ENCODE measurements around the gene MEX3A. TPM values are rescaled to one million over a fixed set of nuclear protein-coding genes. Genes with fewer than 3 reads are reported as not detected.

MEX3A gene
- total and polyA plus RNA-seq, 2 of the 8 experiments (the other 6 are each of a cell fraction or from before 2014, with no cell fraction given) = 34.1 to 52.4 TPM

- no peak overlapping the region for H2AFZ ChIP-seq (ENCODE audit: low read length)
- POLR2A ChIA-PET (ENCODE audit: partially characterized antibody) = interaction anchor here (0.6 to 7.3 kb wide), 15 partner anchors 7 to 162 kb away, joined by 3 to 37 read pairs (median 4); partner anchors contain the start of genes LAMTOR2, SSR2 and UBQLN4
- no peak for TF ChIP-seq SIRT6 (IDR thresholded peaks at IDR 0.05; ENCODE audit: low read length)
Observed at GRCh38 chr1:156065871-156066270, 16.4 kb downstream of the MEX3A start.

More at GRCh38 chr1:156065871-156066270, 16.4 kb downstream of the MEX3A start:
- Histone ChIP-seq H4K20me1 (replicated peaks in 1 of 2; ENCODE audit: control insufficient read depth in 1 of 2, insufficient read depth in 2 of 2, low read length in 2 of 2) (peaks cover 3 to 12% of the 10 kb centered on the region in 2 experiments), H3K36me3 (ENCODE audit: control insufficient read depth in 2 of 4, insufficient read depth in 4 of 4, low read length in 3 of 4) (0 out of 8 replicates have a peak, but pooled peaks cover 0 to 2% (median 0%) of the 10 kb centered on the region in 4 experiments), H3K18ac (ENCODE audit: extremely low read depth, low read length) (no peak overlapping the region), H3K4ac (replicated peaks; ENCODE audit: insufficient read length, low read depth, low read length) (no peak overlapping the region), H3K14ac (ENCODE audit: insufficient read length) (no peak overlapping the region), H3K27me3 (replicated peaks in 1 of 4; ENCODE audit: control insufficient read depth in 3 of 4, extremely low read depth in 1 of 4, insufficient read depth in 3 of 4, low read length in 3 of 4) (no peaks in the 10 kb centered on the region), H4K91ac (replicated peaks; ENCODE audit: insufficient read length, low read length) (no peak overlapping the region), H2BK12ac (ENCODE audit: low read depth, low read length) (no peak overlapping the region; the same call in 1 of the 2 replicates), H3K23ac (ENCODE audit: insufficient read length) (no peak overlapping the region), H3K27ac (ENCODE audit: low read depth, low read length) (no peak overlapping the region), H2BK20ac (ENCODE audit: low read length) (no peak overlapping the region), H4K8ac (ENCODE audit: extremely low read depth, insufficient read depth, low read length) (no peak overlapping the region), H3K4me1 (replicated peaks in 1 of 4; ENCODE audit: control insufficient read depth in 3 of 4, insufficient read depth in 4 of 4, low read length in 3 of 4) (peaks cover 0 to 22% (median 13%) of the 10 kb centered on the region in 4 experiments; a peak in 6 of 7 replicates), H3K4me3 (ENCODE audit: extremely low read depth in 1 of 4, insufficient read depth in 2 of 4, low read depth in 3 of 4, low read length in 4 of 4) (no peak overlapping the region), H3K23me2 (ENCODE audit: low read depth, low read length) (peaks cover 6% of the 10 kb centered on the region), H3K9me3 (ENCODE audit: insufficient read depth in 2 of 2, low read depth in 1 of 2, low read length in 1 of 2) (no peaks in the 10 kb centered on the region), H2BK120ac (replicated peaks; ENCODE audit: low read depth, low read length) (no peak overlapping the region), H3K4me2 (ENCODE audit: insufficient read depth in 1 of 2, low read depth in 2 of 2, low read length in 2 of 2) (no peak overlapping the region), H3K9ac (replicated peaks in 1 of 4; ENCODE audit: extremely low read depth in 1 of 4, low read depth in 3 of 4, low read length in 3 of 4) (no peak overlapping the region), H2BK15ac (ENCODE audit: low read length) (no peak overlapping the region), H2AK5ac (ENCODE audit: low read depth, low read length) (no peak overlapping the region), H3K79me1 (ENCODE audit: low read depth, low read length) (no peaks in the 10 kb centered on the region), H4K5ac (ENCODE audit: insufficient read length, low read depth, low read length) (no peak overlapping the region), H3K79me2 (ENCODE audit: control insufficient read depth in 1 of 2, insufficient read depth in 2 of 2, low read length in 2 of 2) (peaks cover 0 to 4% of the 10 kb centered on the region in 2 experiments; a peak in 1 of 4 replicates), H3K56ac (replicated peaks; ENCODE audit: insufficient read length, low read depth, low read length) (no peak overlapping the region), H2BK5ac (ENCODE audit: low read depth, low read length) (no peak overlapping the region)
- DNase-seq (ENCODE audit: low read depth in 1 of 2, low spot score in 2 of 2) = no peak
- CTCF ChIA-PET (ENCODE audit: partially characterized antibody) = interaction anchor here (0.5 to 10.0 kb wide), 59 partner anchors 7 to 1407 kb away, joined by 3 to 139 read pairs (median 5); partner anchors contain the start of genes ARHGEF2, KHDC4, LAMTOR2 and SSR2
- 85% methylated on average over 16 of the region's 16 CpGs; no CpG with 5 or more reads in 1 of the 2 experiments for WGBS, 2 experiments (ENCODE audit: extremely low coverage in 1 of 2, insufficient coverage in 1 of 2, insufficient read length in 1 of 2, insufficient replicate concordance in 2 of 2, low coverage in 1 of 2, low lambda C conversion rate in 2 of 2, missing lambda C conversion rate in 1 of 2)
- no peak for FAIRE-seq

Data from H1 (cell line).